Measurements from ENCODE around the gene ZNF335.

DNA sequence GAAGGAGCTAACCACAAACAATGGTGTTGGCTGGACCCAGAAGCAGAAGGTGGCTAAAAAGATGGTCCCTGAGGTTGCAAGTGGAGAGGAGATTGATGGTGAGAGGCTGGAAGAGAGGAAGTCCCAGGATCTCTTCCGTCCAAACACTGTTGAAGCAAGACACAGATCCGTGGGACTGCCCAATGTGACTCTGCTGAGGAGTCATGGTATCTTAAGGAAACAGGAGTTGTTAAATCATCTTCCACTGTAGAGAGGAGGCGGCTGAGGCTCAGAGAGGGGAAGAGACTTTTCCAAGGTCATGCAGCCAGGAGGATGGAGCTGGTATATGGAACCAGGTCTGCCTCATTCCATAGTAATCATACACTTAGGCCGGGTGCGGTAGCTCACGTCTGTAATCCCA lies 4.1 kb upstream of the ZNF335 start:
- TF ChIP-seq, protein P1, sequence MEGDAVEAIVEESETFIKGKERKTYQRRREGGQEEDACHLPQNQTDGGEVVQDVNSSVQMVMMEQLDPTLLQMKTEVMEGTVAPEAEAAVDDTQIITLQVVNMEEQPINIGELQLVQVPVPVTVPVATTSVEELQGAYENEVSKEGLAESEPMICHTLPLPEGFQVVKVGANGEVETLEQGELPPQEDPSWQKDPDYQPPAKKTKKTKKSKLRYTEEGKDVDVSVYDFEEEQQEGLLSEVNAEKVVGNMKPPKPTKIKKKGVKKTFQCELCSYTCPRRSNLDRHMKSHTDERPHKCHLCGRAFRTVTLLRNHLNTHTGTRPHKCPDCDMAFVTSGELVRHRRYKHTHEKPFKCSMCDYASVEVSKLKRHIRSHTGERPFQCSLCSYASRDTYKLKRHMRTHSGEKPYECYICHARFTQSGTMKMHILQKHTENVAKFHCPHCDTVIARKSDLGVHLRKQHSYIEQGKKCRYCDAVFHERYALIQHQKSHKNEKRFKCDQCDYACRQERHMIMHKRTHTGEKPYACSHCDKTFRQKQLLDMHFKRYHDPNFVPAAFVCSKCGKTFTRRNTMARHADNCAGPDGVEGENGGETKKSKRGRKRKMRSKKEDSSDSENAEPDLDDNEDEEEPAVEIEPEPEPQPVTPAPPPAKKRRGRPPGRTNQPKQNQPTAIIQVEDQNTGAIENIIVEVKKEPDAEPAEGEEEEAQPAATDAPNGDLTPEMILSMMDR (IDR thresholded peaks at IDR 0.05) = no peak
- TF ChIP-seq POLR2A (IDR thresholded peaks at IDR 0.05) = no peak

Data from vagina (tissue), 2 donors.